Astrocyte (in vitro differentiated cells and primary cell): Measurements from ENCODE around the gene TFIP11. TPM values are rescaled to one million over a fixed set of nuclear protein-coding genes. Genes with fewer than 3 reads are reported as not detected.
A peak's percentile ranks its signal among the peaks of the same experiment; 100 is the strongest.

Experiments used
- DNase-seq: peaks from one replicate; pipeline ENCODE4 v3.0.0-alpha.2; 2010; ENCODE audit warnings: low read depth
- FAIRE-seq: peaks from 2 replicates; lab custom pipeline; 2011; peaks lifted over from hg19 to GRCh38; lab: Jason Lieb, UNC
- H2AFZ ChIP-seq: 2 replicates; pipeline ENCODE4 v1.6.0; 2012; ENCODE audit warnings: low read depth, low read length, inconsistent platforms
- H3K27ac ChIP-seq: 2 replicates; pipeline ENCODE4 v1.5.1; 2011; ENCODE audit warnings: low read depth, low read length, inconsistent platforms
- H3K27me3 ChIP-seq: 2 replicates; pipeline ENCODE4 v1.6.0; 2011; ENCODE audit warnings: low read length, inconsistent platforms; ENCODE audit not compliant: insufficient read depth
- H3K36me3 ChIP-seq: 2 replicates; pipeline ENCODE4 v1.5.1; 2011; ENCODE audit warnings: low read length, inconsistent platforms; ENCODE audit not compliant: insufficient read depth
- H3K4me1 ChIP-seq: 2 replicates; pipeline ENCODE4 v1.5.1; 2011; ENCODE audit warnings: low read length, inconsistent platforms; ENCODE audit not compliant: insufficient read depth
- H3K4me2 ChIP-seq: 2 replicates; pipeline ENCODE4 v1.6.0; 2012; ENCODE audit warnings: low read length, inconsistent platforms
- H3K4me3 ChIP-seq: 2 replicates; pipeline ENCODE4 v1.5.1; 2011; ENCODE audit warnings: low read depth, mild to moderate bottlenecking, low read length, inconsistent platforms; ENCODE audit not compliant: insufficient read depth
- H3K79me2 ChIP-seq: 2 replicates; pipeline ENCODE4 v1.6.0; 2012; ENCODE audit warnings: mild to moderate bottlenecking, low read length, inconsistent platforms; ENCODE audit not compliant: insufficient read depth
- H3K9ac ChIP-seq: 2 replicates; pipeline ENCODE4 v1.6.0; 2012; ENCODE audit warnings: mild to moderate bottlenecking, low read length, inconsistent platforms
- H3K9me3 ChIP-seq: 2 replicates; pipeline ENCODE4 v1.5.1; 2012; ENCODE audit warnings: low read depth, mild to moderate bottlenecking, low read length, inconsistent platforms; ENCODE audit not compliant: insufficient read depth
- H4K20me1 ChIP-seq: 2 replicates; pipeline ENCODE4 v1.6.0; 2012; ENCODE audit warnings: low read length, inconsistent platforms; ENCODE audit not compliant: insufficient read depth
- H3K27ac Mint-ChIP-seq: one replicate; pipeline ENCODE4 v1.8.0; 2021; ENCODE audit warnings: mild to moderate bottlenecking, mixed read lengths; ENCODE audit not compliant: unreplicated experiment
- H3K27me3 Mint-ChIP-seq: one replicate; pipeline ENCODE4 v1.8.0; 2021; ENCODE audit warnings: low read depth, mixed read lengths; ENCODE audit not compliant: unreplicated experiment
- H3K36me3 Mint-ChIP-seq: one replicate; pipeline ENCODE4 v1.8.0; 2021; ENCODE audit warnings: low read depth, mixed read lengths; ENCODE audit not compliant: unreplicated experiment
- H3K4me1 Mint-ChIP-seq: one replicate; pipeline ENCODE4 v1.8.0; 2021; ENCODE audit warnings: low read depth, mixed read lengths; ENCODE audit not compliant: unreplicated experiment
- H3K4me3 Mint-ChIP-seq: one replicate; pipeline ENCODE4 v1.8.0; 2021; ENCODE audit warnings: mild to moderate bottlenecking, moderate library complexity, mixed read lengths; ENCODE audit not compliant: unreplicated experiment
- H3K9me3 Mint-ChIP-seq: one replicate; pipeline ENCODE4 v1.8.0; 2021; ENCODE audit warnings: mild to moderate bottlenecking, mixed read lengths; ENCODE audit not compliant: unreplicated experiment
- CTCF ChIP-seq: IDR thresholded peaks from 2 replicates; pipeline ENCODE4 v1.5.1; 2011; ENCODE audit warnings: low read depth, mild to moderate bottlenecking, inconsistent platforms, low read length, moderate library complexity; ENCODE audit not compliant: insufficient read depth
- EZH2 ChIP-seq: IDR thresholded peaks from 2 replicates; pipeline ENCODE4 v1.6.1; 2012; ENCODE audit warnings: mild to moderate bottlenecking, low read length, inconsistent platforms; ENCODE audit not compliant: insufficient read depth
- total RNA-seq: library from RNA; stranded (reverse); gene quantifications from 2 replicates; pipeline ENCODE4 v1.2.1, GENCODE V29; 2021

The TFIP11 gene
- total RNA-seq, 1 donor from 2014 or later: 36.9 TPM

- TF ChIP-seq EZH2: no peak
- TF ChIP-seq CTCF: no peak
- Mint-ChIP-seq H3K27ac (no peak overlapping the region), H3K4me3 (no peak overlapping the region), H3K9me3 (no peaks in the 10 kb centered on the region), H3K27me3 (no peaks in the 10 kb centered on the region), H3K4me1 (peaks cover 42% of the 10 kb centered on the region), H3K36me3 (peaks cover 5% of the 10 kb centered on the region)
- H3K4me3 ChIP-seq: no peak overlapping the region
- H3K4me2 ChIP-seq: no peak overlapping the region
- no peaks in the 10 kb centered on the region for H3K9me3 ChIP-seq
- no peak overlapping the region for H2AFZ ChIP-seq
- H3K79me2 ChIP-seq: peaks cover 71% of the 10 kb centered on the region
- H3K9ac ChIP-seq: no peak overlapping the region
- FAIRE-seq: no peak
- H3K27ac ChIP-seq: no peak overlapping the region
- no peaks in the 10 kb centered on the region for H3K27me3 ChIP-seq
- peaks cover 3% of the 10 kb centered on the region for H3K36me3 ChIP-seq
- peaks cover 39% of the 10 kb centered on the region for H3K4me1 ChIP-seq
- peaks cover 5% of the 10 kb centered on the region for H4K20me1 ChIP-seq
- no peak for DNase-seq
Measured at GRCh38 chr22:26555478-26555877, 43.2 kb upstream of the TFIP11 start.

- no peak overlapping the region for H3K27ac Mint-ChIP-seq
- Histone ChIP-seq H3K27ac (no peak overlapping the region), H3K27me3 (no peaks in the 10 kb centered on the region), H3K79me2 (peaks cover 68% of the 10 kb centered on the region), H3K9ac (no peak overlapping the region), H3K36me3 (peaks cover 3% of the 10 kb centered on the region), H3K9me3 (no peaks in the 10 kb centered on the region), H3K4me3 (no peak overlapping the region), H4K20me1 (peaks cover 5% of the 10 kb centered on the region), H3K4me1 (peaks cover 44% of the 10 kb centered on the region), H2AFZ (no peak overlapping the region), H3K4me2 (no peak overlapping the region)
- TF ChIP-seq EZH2 (no peak), CTCF (no peak)
- H3K4me1 Mint-ChIP-seq: peaks cover 47% of the 10 kb centered on the region
- peaks cover 5% of the 10 kb centered on the region for H3K36me3 Mint-ChIP-seq
- no peaks in the 10 kb centered on the region for H3K27me3 Mint-ChIP-seq
- H3K4me3 Mint-ChIP-seq: no peak overlapping the region
- H3K9me3 Mint-ChIP-seq: no peaks in the 10 kb centered on the region
- DNase-seq: no peak
- no peak for FAIRE-seq
Measured at GRCh38 chr22:26554956-26555355, 42.7 kb upstream of the TFIP11 start.

GRCh38 chr22:26553056-26553752 lies 40.9 kb upstream of the TFIP11 start:
- peak; percentile 94 for DNase-seq
- Mint-ChIP-seq H3K9me3 (no peaks in the 10 kb centered on the region), H3K36me3 (peaks cover 3% of the 10 kb centered on the region), H3K27ac (peak overlapping the region; percentile 98), H3K27me3 (no peaks in the 10 kb centered on the region), H3K4me3 (peak overlapping the region; percentile 34), H3K4me1 (peaks cover 50% of the 10 kb centered on the region)
- Histone ChIP-seq H3K27ac (peak overlapping the region; percentile 96), H3K4me3 (no peak overlapping the region), H3K36me3 (peaks cover 3% of the 10 kb centered on the region), H4K20me1 (peaks cover 5% of the 10 kb centered on the region), H3K4me1 (peaks cover 42% of the 10 kb centered on the region), H3K4me2 (peak overlapping the region; percentile 74), H2AFZ (no peak overlapping the region), H3K79me2 (peaks cover 58% of the 10 kb centered on the region), H3K9me3 (no peaks in the 10 kb centered on the region), H3K9ac (peak overlapping the region; percentile 76), H3K27me3 (no peaks in the 10 kb centered on the region)
- TF ChIP-seq CTCF: no peak
- peak; percentile 58 for FAIRE-seq
